ENCODE results near the gene MELK.

MELK gene

DNA sequence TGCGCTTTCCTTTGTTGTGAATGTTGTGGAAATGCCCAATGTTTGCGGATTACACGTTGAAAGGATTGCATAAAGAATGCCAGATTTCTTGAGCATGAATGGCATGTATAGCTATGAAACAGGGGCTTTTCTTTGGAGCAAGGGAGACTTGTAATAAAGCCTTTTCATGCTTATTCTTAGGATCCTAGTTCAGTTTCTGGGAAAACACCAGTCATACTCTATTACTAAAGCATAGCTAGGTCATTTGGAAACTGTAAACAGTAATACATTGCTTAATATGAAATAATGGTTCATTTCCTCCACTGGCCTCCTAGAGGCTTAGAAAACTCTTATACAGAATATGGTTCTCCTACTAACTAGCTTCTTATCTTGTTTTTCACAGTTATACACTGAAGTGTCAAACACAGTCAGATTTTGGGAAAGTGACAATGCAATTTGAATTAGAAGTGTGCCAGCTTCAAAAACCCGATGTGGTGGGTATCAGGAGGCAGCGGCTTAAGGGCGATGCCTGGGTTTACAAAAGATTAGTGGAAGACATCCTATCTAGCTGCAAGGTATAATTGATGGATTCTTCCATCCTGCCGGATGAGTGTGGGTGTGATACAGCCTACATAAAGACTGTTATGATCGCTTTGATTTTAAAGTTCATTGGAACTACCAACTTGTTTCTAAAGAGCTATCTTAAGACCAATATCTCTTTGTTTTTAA is 104.2 kb downstream of the MELK start:
- no peak for DNase-seq

GRCh38 chr9:36677611-36678010 is 104.9 kb downstream of the MELK start:
- DNase-seq: no peak

- DNase-seq: no peak
These were observed 107.0 kb downstream of the MELK start for GRCh38 chr9:36679710-36680109.

DNA sequence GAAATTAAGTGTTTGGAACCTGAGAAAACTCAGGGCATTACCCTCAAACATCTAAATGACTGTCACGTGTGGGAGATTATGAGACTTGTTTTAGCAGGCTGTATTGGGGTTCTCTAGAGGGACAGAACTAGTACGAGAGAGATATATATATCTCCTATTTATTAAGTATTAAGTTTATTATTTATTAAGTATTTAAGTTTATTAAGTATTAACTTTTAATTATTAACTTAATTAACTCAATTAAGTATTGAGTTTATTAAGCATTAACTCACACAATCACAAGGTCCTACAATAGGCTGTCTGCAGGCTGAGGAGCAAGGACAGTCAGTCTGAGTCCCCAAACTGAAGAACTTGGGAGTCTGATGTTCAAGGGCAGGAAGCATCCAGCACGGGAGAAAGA is 113.8 kb downstream of the MELK start:
- DNase-seq: no peak

DNA sequence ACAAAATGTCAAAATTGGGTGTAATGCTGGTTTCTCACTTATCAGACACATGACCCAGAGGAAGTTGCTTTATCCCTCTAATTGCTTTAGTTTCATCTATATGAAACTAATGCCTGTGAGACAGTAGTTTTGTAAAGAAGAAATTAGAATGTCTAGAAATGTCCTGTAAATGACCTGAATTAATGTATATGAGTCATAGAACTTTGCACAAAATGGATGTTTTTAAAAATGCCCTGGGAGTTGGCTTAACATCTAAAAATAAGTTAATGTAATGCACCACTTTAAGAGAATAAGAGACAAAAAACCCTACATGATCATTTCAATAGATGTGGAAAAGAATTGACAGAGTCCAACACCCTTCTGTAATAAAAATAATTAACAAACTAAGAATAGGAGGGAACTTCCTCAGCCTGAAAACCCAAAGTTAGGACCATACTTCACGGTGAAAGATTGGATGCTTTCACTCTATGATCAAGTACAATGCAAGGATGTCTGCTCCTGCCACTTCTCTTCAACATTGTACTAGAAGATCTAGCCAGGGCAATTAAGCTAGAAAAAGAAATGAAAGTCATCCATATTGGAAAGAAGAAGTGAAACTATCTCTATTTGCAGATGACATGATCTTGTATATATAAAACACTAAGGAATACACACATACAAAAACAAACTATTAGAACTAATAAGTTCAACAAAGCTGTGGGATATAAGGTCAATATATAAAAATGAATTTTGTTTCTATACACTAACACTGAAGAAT is 117.9 kb downstream of the MELK start:
- DNase-seq: no peak

- no peak for DNase-seq
These were observed 119.0 kb downstream of the MELK start for GRCh38 chr9:36691671-36692070.

DNA sequence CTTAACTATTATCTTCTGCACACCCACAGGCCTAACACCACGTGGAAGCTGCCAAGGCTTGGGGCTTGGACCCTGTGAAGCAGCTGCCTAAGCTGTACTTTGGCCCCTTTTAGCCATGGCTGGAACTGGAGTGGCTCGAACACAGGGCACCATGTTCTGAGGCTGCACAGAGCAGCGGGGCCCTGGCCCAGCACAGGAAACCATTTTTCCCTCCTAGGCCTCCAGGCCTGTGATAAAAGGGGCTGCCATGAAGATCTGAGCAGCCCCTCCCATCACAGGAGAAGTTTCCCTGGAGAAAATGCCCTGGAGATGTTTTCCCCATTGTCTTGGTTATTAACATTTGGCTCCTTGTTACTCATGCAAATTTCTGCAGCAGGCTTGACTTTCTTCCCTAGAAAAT is 126.3 kb downstream of the MELK start:
- no peak for DNase-seq

DNA sequence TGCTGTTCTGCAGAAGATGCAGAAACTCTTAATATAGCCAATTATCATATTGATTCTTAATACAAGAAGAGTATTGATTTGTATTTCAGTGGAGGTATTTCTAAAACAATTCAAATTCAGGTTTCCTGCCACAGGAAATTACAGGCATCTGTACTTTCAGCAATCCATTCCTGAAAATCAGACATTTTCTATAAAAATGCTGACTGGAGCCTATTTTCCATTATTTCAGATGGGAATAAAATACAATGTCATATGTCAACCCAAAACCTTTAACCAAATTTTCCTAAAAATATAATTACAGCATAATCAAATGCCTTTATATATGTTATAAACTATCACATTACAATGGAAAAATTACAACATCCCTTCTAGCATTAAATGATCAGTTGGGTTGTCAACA is 131.5 kb downstream of the MELK start:
- no peak for DNase-seq

- DNase-seq: no peak
These were observed 141.1 kb downstream of the MELK start for GRCh38 chr9:36713515-36714490.

DNA sequence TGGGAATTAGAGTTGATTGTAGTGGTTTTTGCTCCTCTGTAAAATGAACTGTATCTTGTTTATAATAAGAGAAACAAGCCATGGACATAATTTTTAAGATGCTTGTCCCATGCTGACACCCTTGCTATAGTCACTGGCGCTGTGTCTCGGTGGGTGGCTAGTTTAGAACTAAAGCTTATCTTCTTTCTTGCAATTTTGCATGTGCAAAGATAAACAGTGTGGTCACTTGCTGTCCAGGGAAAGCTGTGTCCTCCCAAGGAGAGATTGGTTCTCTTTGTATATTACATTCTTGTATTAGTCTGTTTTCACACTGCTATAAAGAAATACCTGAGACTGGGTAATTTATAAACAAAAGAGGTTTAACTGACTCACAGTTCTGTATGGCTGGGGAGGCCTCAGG is 143.8 kb downstream of the MELK start:
- no peak for DNase-seq

- no peak for DNase-seq
These were observed 144.6 kb downstream of the MELK start for GRCh38 chr9:36717276-36717675.

- DNase-seq: no peak
These were observed 145.9 kb downstream of the MELK start for GRCh38 chr9:36718612-36719011.

GRCh38 chr9:36720043-36720442 is 147.3 kb downstream of the MELK start:
- DNase-seq: no peak

DNA sequence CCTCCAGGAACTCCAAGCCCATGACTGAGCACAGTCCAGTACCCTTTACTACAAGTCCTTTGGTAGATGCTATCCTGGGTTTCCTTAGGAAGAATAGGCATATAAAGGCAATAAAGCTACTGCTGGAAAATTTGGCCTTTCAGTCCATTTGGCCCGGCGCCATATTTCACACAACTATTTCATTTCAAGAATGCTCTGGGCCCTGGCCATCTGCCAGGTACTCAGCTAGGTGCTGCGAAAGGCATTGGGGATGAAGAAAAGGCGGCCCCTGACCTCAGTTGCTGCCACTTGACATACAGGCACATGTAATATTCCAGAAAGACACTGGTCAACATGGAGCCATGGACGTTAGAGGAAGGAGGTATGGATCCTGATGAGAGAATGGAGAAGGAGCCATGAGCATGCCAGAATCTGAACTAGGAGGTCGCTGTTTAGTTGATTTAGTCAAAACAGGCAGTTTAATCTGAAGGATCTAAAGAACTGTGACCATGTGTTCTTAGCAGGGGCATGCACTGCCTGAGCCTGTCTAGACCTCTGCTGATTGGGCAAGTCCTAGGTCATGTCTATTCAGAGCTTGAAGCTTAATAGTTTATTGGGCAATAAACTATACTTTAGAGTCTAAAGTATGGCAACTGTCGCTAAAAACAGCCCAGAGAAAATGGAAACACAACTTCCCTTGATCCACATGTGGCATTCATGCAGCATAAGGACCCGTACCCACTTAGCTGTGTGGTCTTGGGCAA is 149.3 kb downstream of the MELK start:
- peak; percentile 4 for DNase-seq

DNA sequence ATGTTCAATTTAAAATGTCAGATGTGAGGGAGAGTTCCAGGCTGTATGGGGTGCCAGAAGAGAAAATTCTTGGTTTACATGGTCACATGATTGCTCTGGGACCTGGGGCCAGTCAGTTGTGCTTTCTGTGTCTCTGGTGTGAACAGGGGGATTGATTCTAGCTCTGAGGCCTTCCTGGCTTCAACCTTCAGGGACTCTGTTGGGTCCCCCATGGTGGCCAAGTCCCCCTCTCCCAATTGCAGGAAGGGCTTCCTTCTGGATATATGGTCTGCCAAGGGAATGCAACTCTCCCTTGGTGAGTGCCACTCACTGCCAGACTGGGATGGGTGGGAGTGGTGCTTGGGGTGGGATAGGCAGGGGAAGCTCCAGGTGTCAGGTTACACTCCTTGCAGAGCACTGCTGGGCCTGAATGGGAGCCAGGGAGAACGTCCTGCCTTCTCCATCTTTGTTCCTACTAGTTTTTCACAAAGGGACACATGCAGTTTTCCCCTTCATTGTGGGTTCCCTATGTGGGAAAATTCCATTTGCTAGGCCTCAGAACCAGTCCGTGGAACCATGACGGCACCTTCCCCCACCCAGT is 153.2 kb downstream of the MELK start:
- DNase-seq: no peak

Measured in NCI-H1048 (cell line).